ENCODE data around the gene EPHB1.
"Not testable (repeated sequence)": the region's sequence is repeated elsewhere in the genome, so short reads cannot be mapped to it uniquely, and the experiment has no call there.

The EPHB1 gene

DNA sequence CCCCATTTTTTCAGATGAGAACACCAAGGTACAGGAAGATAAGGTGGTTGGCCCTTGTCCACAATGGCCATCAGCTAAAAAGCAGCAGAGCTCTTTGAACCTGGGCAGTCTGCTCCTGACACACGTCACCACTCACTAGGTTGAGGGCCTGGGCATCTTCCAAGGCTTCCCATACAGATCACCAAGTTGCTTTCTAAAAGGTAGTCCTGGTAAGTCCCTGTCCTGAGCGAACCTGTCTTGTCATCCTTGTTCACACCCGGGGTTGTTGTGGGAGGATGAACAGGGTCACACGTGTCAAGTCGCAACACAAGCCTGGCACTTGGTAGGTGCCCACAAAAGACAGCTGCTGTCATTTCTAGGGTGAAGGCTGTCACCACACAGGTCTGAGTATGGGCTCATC is 260.4 kb downstream of the EPHB1 start:
- no peak for DNase-seq (ENCODE audit: low read depth)
- no peak overlapping the region for H3K4me3 ChIP-seq (ENCODE audit: low read depth, low read length)

DNA sequence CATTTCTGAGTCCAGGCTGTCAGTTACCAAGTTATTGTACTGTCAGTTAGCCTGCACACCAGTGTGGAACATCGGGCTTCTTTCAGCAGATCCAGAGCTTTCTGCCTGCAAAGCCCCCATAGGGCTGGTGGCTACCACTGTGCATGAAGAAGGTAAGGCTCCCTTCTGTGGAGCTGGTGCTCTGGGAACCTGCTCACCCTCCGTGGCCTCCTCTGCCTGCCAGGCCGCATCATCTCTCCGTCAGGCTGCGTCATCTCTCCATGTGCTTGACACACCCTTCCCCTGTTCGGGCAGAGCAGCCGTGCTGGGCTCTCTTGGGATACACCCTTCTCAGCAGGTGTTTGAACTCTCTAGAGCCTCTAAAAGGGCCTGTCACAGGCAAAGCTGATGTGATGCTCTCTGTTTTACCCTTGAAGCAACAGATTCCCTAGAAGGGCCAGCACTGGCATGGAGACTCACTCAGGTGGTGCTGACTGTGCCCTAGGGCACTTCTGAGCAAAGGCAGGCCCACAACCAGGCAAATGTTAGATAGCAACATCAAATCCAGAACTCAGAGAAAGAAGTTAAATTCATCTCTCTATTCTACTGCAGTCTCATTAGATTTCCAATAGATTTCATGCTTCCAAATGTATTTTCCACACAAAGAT is 261.1 kb downstream of the EPHB1 start:
- H3K4me3 ChIP-seq (ENCODE audit: low read depth, low read length) = no peak overlapping the region
- no peak for DNase-seq (ENCODE audit: low read depth)

DNA sequence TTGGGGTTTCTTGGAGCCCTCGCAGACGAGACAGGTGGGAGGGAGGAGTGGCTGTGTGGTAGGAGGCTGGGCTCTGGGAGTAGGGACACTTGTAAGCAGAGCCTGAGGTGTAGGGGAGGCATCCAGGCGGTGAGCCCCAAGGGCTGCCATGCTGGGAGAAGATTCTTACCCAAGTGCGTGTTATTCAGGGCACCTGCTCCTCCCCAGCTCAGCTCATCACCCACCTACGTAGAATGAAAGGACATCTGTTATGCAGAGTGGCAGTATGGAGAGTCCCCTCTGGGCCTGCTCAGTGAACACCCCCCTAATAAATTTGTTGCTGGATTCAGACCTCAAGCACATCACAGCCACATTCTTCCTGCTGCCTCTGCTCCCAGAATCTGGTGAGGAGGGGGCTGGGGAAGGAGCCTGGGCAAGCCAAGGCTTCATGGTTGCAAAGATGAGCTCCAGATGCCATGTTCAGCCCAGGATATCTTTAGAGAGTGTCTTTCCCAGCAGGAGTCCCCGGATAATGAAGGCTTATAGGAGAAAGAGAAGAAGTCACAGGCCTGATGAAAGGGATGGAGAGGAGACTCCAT is 261.8 kb downstream of the EPHB1 start:
- DNase-seq (ENCODE audit: low read depth) = no peak
- H3K4me3 ChIP-seq (ENCODE audit: low read depth, low read length) = no peak overlapping the region

DNA sequence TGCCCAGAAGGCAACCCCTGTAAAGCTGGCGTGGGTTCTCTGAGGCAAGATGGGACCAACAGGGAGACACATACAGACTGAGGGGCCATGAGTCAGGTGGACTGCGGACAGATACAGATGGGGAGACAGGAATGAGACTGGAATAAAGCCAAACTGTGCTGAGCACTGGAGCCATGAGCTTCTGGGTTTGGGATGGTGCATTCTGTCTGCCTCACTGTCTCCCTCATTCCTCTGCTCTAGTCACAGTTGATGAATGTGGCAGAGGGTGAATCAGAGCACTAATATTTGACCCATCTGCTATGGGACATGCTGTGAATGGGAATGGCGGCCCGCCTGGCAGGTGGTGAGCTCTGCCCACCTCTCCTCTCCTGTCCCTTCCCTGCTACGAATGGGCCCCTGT is 262.9 kb downstream of the EPHB1 start:
- no peak for DNase-seq (ENCODE audit: low read depth)
- no peak overlapping the region for H3K4me3 ChIP-seq (ENCODE audit: low read depth, low read length)

DNA sequence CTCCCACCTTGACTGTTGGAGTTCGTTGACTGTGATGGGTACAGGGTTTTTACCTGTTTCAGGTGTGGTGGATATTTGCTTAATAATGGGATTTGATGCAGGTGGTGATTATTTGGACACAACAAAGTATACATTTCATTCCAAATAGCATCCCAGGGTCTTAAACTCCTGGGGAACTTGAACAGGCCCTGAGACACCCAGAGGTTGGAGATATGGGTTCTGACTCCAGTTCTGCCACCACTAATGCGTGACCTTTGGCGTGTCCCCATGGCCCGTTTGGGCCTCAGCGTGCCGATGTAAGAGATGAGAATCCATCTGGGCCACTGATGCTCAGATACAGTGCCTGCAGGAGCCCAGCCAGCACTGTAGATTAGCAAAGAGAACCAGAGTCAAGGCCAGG is 264.5 kb downstream of the EPHB1 start:
- no peak overlapping the region for H3K4me3 ChIP-seq (ENCODE audit: low read depth, low read length)
- DNase-seq (ENCODE audit: low read depth) = no peak

DNA sequence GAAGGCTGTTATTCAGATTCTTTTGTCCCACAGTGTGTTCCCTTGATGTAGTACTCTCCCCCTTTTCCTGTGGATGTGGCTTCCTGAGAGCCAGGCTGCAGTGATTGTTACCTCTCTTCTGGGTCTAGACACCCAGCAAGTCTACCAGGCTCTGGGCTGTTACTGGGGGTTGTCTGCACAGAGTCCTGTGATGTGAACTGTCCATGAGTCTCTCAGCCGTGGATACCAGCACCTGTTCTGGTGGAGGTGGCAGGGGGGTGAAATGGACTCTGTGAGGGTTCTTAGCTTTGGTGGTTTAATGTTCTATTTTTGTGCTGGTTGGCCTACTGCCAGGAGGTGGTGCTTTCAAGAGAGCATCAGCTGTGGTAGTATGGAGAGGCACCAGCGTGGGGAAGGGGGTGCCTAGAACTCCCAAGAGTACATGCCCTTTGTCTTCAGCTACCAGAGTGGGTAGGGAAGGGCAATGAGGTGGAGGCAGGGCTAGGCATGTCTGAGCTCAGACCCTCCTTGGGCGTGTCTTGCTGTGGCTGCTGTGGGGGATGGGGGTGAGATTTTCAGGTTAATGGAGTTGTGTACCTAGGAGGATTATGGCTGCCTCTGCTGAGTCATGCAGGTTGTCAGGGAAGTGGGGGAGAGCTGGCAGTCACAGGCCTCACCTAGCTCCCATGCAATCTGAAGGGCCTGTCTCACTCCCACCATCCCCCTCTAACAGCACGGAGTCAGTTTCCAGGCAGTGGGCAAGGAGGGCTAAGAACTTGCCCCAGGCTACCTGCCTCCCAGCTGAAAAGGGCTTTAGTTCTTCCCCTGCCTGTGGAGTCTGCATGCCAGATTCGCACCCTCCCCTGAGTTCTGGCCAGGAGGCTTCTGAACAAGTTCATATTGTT is 272.0 kb downstream of the EPHB1 start:
- H3K4me3 ChIP-seq (ENCODE audit: low read depth, low read length); DNase-seq (ENCODE audit: low read depth): not testable (repeated sequence)

DNA sequence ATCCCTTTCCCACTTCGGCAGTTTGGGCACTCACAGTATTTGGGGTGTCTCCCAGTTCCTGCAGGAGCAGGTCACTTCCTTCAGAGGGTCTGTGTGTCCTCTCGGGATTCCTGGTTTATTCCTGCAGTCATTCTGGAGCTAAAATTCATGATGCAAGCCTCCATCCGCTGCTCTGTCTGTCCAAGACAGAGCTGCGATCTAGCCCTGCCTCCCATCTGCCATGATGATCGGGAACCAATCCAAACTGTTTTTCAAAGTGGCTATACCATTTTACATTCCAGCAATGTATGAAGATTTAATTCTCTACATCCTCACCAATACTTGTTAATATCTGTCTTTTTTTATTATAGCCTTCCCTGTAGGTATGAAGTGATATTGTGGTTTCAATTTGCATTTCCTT is 273.0 kb downstream of the EPHB1 start:
- no peak overlapping the region for H3K4me3 ChIP-seq (ENCODE audit: low read depth, low read length)
- no peak for DNase-seq (ENCODE audit: low read depth)

DNA sequence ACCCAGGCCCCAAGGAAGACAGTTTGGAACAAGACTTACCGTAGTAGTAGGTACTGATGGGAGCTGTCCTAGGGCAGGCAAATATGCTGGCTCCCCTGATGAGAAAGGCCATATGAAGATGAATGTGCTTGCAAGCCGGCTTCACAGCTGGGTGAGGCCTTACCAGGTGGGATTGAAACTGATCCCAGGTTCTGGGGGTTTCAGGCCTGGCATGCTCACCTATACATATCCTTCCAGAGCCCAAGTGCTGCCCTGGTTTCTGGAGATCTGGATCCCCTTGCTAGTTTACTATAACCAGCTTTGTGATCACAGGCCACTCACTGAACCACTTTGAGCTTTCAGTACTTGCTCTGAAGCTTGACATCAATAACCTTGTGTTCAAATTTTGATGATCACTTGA is 274.3 kb downstream of the EPHB1 start:
- H3K4me3 ChIP-seq (ENCODE audit: low read depth, low read length) = no peak overlapping the region
- no peak for DNase-seq (ENCODE audit: low read depth)

DNA sequence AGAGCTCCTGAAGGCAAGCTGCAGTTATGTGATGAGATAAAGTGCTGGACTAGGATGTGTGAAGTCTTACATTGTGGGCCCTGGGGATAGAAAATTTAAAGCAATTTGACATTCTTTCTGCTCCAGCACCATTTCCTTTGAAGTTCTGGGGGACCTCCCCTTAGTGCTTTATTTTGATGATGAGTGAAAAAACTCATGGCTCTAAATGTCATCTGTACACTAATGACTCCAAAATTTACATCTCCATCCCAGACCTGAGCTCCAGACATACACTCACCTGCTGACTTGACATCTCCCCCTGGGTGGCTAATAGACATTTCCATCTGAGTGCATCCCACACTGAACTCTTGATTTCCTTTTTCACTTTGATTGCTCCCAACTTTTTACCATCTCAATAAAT is 276.4 kb downstream of the EPHB1 start:
- DNase-seq (ENCODE audit: low read depth) = no peak
- no peak overlapping the region for H3K4me3 ChIP-seq (ENCODE audit: low read depth, low read length)

DNA sequence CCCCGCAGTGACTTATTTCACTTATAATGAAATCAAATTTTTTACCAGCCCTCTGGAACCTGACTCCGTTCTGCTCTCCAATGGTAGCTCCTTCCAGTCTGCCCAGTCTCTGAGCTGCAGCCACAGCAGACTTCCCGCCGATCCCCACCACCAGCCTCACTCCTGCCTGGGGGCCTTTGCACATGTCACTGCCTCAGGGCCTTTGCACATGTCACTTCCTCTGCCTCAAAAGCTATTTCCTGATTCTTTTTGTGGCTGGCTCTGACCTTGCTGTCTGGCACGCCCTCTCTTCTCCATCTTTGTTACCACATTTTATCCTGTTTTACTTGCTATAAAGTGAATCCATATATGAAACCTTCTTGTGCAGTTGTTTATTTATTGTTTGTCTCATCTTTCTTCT is 277.4 kb downstream of the EPHB1 start:
- no peak for DNase-seq (ENCODE audit: low read depth)
- no peak overlapping the region for H3K4me3 ChIP-seq (ENCODE audit: low read depth, low read length)

DNA sequence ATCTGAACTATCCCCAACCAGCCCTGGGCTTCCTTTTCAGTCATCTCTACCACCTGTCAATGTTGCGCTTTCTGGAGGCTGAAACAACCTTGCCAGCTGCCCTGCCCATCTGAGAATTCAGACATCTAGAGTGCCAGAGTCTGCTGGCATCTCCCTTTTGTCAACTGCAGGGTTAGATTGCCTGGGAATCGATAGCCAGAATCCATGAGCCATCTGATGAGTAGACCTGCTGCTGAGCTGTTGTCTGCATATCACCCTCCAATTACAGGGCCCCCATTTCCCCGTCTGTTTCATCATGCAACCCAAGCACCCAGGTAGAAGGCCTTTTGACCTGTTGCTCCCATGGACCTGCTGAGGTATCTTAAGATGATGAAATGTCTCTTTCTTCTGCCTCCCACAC is 280.1 kb downstream of the EPHB1 start:
- H3K4me3 ChIP-seq (ENCODE audit: low read depth, low read length) = no peak overlapping the region
- DNase-seq (ENCODE audit: low read depth) = no peak

DNA sequence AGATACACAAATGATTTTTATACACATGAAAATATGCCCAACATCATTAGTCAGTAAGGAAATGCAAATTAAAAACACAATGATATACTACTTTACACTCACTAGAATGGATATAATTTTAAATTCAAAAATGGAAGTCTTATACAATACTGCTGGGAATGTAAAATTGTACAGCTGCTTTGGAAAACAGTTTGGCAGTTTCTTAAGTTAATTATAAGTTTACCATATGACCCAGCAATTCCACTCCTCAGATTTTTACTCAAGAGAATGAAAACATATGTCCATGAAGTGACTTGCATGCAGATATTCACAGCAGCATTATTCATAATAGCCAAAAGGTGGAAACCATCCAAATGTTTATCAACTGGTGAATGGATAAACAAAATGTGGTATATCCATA is 281.3 kb downstream of the EPHB1 start:
- H3K4me3 ChIP-seq (ENCODE audit: low read depth, low read length) = no peak overlapping the region
- no peak for DNase-seq (ENCODE audit: low read depth)

DNA sequence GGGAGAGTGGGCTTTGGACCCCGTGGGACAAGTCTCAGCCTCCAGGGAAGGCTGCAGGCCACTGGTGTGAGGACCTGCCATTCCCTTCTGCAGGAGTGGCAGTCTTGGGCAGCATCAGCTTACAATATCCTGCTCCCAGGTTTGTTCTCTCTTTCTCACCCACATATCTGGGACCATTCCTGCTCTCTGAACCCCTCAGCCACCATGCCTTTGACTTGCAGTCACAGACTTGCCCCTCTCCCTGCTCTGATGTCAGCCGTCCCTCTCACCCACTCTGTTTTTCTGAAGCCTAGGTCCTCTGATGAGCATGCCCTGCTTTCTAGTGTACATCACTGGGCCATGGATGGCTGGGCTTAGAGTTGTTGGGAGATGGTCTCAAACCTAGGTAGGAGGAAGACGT is 282.1 kb downstream of the EPHB1 start:
- no peak overlapping the region for H3K4me3 ChIP-seq (ENCODE audit: low read depth, low read length)
- no peak for DNase-seq (ENCODE audit: low read depth)

DNA sequence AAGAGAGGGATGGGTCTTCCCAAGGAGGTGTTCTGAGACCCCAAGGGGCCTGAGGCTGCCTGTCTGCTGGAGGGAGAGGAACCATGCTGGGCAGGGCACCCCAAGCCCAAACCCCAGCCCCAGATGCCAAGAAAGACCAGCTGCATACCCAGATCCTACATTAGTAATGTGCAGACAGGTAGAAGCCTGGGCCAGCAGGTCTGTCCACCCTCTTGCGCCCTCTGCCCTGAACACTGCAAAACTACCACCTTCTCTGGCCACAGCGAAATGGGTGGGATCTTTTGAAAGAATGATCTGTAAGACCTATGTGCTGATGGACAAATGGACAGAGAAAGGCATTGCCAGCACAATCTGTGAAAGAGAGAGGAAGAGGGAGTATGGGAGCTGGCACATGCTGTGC is 283.2 kb downstream of the EPHB1 start:
- H3K4me3 ChIP-seq (ENCODE audit: low read depth, low read length) = no peak overlapping the region
- no peak for DNase-seq (ENCODE audit: low read depth)

DNA sequence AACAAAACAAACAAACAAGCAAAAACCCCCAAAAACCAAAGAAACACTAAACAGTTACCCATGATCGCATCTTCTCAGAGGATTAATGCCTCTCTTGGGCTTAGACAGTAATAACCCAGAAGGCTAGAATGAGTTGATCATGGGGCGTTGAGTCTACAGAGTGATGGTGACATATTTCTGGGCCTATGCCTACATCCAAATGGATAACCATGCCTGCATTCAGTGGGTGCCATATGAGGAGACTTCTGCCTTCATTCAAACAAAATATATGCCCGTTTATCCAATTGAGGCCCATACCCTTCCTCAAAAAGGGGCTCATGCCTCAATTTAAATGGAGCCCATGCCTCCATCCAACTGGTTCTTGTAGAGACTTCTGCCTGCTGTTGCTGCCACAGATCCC is 284.0 kb downstream of the EPHB1 start:
- DNase-seq (ENCODE audit: low read depth) = no peak
- H3K4me3 ChIP-seq (ENCODE audit: low read depth, low read length) = no peak overlapping the region

DNA sequence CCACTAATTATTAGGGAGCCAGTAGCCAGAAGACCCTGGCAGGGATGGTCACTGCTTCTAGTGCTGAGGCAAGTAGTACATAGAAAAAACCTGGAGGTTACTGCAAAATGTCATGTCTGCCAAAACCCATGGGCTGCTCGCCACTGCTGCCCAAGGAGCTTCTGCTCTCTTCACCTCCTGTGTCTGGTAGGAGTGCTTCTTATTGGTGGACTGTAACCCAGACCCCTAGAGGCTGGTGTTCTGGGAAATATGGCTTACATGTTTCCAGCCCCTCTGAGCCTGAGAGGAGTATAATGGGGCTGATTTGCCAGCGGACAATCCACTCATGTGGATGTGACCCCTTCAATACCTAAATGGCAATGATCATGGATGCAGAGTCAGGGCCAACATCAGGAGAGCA is 286.4 kb downstream of the EPHB1 start:
- no peak for DNase-seq (ENCODE audit: low read depth)
- H3K4me3 ChIP-seq (ENCODE audit: low read depth, low read length) = no peak overlapping the region

DNA sequence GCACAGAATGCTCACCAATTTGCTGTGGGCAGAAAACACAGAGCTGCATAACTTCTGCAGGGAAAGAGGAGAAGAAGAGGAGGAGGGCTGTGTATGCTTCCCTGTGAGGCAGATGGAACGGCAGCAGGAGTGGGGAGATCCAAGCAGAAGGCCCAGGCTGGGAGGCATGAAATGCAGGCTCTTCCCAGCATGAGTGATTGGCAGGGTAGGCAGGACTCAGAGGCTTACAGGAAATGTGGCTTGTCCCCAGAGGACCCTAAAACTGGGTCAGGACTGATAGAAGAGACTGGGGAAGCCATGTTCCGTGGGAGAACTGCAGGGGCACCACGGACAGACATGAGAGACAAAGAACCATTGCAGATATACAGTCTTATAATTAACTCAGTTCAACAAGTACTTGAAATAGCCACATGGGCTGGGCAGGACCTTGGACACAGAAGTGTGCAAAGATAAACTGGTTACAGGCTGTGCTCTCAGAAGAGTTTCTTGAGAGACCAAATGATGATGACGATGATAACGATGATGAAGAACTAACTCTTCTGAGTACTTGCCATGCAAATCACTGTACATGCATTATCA is 286.9 kb downstream of the EPHB1 start:
- no peak for DNase-seq (ENCODE audit: low read depth)

DNA sequence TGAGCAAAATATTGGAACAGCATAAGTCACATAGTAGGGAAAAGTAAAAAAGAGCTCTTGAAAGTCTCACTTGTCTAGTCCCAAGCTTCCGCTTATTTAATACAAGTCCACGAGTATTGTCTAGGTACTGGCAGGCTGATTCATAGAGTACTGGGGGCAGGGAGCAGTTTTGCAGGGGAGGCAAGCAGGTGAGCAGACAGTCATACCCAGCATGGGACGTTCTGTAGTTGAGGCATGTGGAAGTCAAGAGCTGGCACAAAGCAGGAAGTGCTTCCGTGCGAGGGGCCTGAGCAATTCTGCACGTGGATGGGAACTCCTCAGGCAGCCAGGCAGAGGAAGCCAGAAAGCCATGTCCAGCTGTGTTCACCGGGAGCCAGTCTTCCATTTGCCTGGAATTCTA is 287.6 kb downstream of the EPHB1 start:
- no peak for DNase-seq (ENCODE audit: low read depth)
- no peak overlapping the region for H3K4me3 ChIP-seq (ENCODE audit: low read depth, low read length)

More for the DNA sequence above, 286.9 kb downstream of the EPHB1 start:
- H3K4me3 ChIP-seq (ENCODE audit: low read depth, low read length) = no peak overlapping the region

DNA sequence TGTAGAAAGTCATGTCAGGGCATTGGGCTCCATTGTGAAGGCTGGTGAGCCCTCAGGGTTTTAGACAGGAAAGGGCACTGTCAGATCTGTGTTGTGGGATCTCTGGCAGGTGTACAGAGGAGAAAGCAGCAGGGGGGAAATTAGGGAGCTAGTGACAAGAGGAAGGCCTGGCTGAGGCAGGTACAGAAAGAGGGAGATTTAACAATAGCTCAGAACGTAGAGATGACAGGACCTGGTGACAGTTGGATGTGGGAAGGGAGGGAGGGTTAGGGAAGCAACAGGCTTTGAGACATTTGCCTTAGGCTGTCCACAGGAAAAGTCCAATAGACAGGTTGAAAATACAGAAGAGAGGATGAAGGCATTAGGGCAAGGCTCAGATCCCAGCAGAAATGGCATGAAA is 288.1 kb downstream of the EPHB1 start:
- H3K4me3 ChIP-seq (ENCODE audit: low read depth, low read length) = no peak overlapping the region
- no peak for DNase-seq (ENCODE audit: low read depth)

DNA sequence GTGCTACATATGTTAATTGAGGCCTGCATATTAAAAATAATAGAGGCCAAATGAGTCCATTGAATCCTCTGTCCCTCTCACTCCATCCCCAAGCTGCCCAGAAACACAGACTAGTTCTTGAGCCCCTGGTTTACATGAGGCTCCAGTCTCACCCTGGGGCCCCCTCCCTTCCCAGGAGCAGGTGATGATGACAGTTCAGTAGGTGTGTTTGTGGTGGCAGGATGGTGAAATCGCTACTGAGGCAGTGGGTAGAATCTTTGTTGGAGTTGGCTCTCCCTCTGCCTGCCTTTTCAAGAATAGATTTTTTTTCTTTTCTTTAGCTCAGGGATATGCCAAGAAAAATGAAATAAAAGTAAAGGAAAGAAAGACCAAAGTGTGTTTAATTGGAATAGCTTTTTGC is 288.7 kb downstream of the EPHB1 start:
- no peak for DNase-seq (ENCODE audit: low read depth)

More for the DNA sequence above, 288.7 kb downstream of the EPHB1 start:
- no peak overlapping the region for H3K4me3 ChIP-seq (ENCODE audit: low read depth, low read length)

Data from skeletal muscle cell (primary cell).